Measurements from ENCODE around the gene COX4I1. TPM values are rescaled to one million over a fixed set of nuclear protein-coding genes. Genes with fewer than 3 reads are reported as not detected.
A peak's percentile ranks its signal among the peaks of the same experiment; 100 is the strongest.

COX4I1 gene
- total RNA-seq, 1 experiment from 2014 or later: 506 TPM

DNA sequence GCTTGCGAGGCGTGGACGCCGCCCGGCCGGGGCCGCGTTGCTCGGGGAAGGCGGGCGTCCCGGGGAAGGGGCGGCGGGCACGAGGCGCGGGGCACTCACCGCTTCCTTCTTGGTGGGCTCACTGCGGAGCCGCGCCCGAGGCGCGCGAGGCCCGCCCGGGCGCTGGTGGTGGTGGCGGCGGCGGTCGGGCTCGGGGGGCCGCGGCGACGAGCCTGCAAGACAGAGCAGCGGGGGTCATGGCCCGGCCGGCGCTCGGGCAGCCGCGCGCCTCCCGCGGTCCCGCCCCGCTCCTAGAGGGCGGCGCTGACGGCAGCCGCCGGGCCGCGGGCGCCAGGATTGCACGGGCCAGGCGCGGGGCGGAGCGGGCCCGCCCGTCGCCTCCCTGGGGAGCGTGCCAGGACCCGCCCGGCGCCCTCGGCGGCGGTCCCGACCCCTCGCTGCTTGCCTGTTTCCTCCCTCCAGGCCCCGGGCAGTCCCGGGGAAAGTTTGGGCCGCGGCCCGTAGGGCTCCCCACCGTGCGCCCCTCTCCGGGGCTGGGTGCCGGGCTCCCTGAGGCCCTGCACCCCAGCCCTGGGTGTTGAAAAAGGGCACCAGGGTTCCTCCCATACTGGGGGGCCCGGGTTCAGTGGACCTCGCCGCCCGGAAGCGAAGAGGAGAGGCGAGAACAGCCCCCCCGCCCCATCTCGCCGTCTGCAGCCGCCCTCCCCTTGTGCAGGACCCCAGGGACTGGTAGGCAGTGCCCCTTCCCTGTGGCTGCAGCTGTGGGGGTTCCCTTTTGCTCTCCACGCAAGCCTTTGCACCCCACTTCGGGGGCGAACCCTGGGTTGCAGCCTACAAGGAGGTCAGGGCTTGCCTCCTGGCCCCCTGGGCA, 48.4 kb upstream of the COX4I1 start, which contains the start of gene C16orf74:
Gene C16orf74, minus strand, starts transcription at position 270 of the 871 bp plus-strand sequence. CDS start 15,879 bp downstream, outside the sequence.
- Histone ChIP-seq H3K56ac (ENCODE audit: insufficient read length, low read depth, low read length) (no peak within 1 kb of the TSS), H3K4me2 (ENCODE audit: insufficient read depth, insufficient read length, low read length) (peak within 1 kb of the TSS; percentile 34), H3K4me1 (ENCODE audit: insufficient read depth, low read length) (peaks cover 8% of the 10 kb centered on the region; the same call in 1 of the 2 replicates), H2BK12ac (ENCODE audit: insufficient read length, low read depth, low read length) (no peak within 1 kb of the TSS), H2BK15ac (ENCODE audit: low read depth, low read length) (no peak within 1 kb of the TSS), H4K5ac (ENCODE audit: insufficient read length, low read depth, low read length) (no peak within 1 kb of the TSS), H3K27me3 (ENCODE audit: insufficient read depth, low read length) (no peaks in the 10 kb centered on the region; the same call in 1 of the 2 replicates), H2BK20ac (ENCODE audit: low read depth, low read length, poor library complexity, severe bottlenecking) (no peak within 1 kb of the TSS), H3K9me3 (ENCODE audit: control insufficient read depth, low read depth, low read length) (no peaks in the 10 kb centered on the region), H3K4ac (ENCODE audit: low read depth, low read length) (no peak within 1 kb of the TSS), H4K8ac (replicated peaks; ENCODE audit: insufficient read length, low read depth, low read length) (no peak within 1 kb of the TSS), H2AFZ (ENCODE audit: low read length) (no peak within 1 kb of the TSS), H3K9ac (ENCODE audit: extremely low read depth, insufficient read length, low read length) (no peak within 1 kb of the TSS), H3K79me1 (ENCODE audit: insufficient read depth, low read depth, low read length, poor library complexity, severe bottlenecking) (no peaks in the 10 kb centered on the region), H3K27ac (ENCODE audit: insufficient read length, low read depth, low read length) (no peak within 1 kb of the TSS), H3K14ac (ENCODE audit: insufficient read depth, low read length) (no peak within 1 kb of the TSS), H2AK5ac (ENCODE audit: insufficient read length, low read length) (no peak within 1 kb of the TSS), H3K79me2 (ENCODE audit: insufficient read depth, low read length) (no peaks in the 10 kb centered on the region), H4K20me1 (ENCODE audit: control insufficient read depth, insufficient read depth, insufficient read length) (no peaks in the 10 kb centered on the region), H4K91ac (ENCODE audit: insufficient read length, low read depth, low read length) (no peak within 1 kb of the TSS), H3K23me2 (ENCODE audit: insufficient read length, low read depth, low read length, poor library complexity, severe bottlenecking) (peaks cover 8% of the 10 kb centered on the region), H3K18ac (ENCODE audit: insufficient read length, low read depth, low read length) (no peak within 1 kb of the TSS), H2BK120ac (ENCODE audit: low read depth, low read length, poor library complexity, severe bottlenecking) (no peak within 1 kb of the TSS), H3K23ac (ENCODE audit: insufficient read length, low read depth, low read length) (no peak within 1 kb of the TSS), H2BK5ac (ENCODE audit: insufficient read length, low read length) (no peak within 1 kb of the TSS), H3T11ph (ENCODE audit: low read length) (no peak within 1 kb of the TSS)
- no peaks in the 10 kb centered on the region; a peak in 1 of 7 replicates for H3K36me3 Mint-ChIP-seq (ENCODE audit: insufficient read depth in 1 of 3, low read depth in 3 of 3)
- H3K27me3 Mint-ChIP-seq (ENCODE audit: low read depth): peaks cover 35% of the 10 kb centered on the region
- H3K27ac Mint-ChIP-seq: no peak within 1 kb of the TSS; a peak in 1 of 7 replicates
- H3K4me3 Mint-ChIP-seq: peak within 1 kb of the TSS; percentile 79 to 93
- TF ChIP-seq, protein P1, sequence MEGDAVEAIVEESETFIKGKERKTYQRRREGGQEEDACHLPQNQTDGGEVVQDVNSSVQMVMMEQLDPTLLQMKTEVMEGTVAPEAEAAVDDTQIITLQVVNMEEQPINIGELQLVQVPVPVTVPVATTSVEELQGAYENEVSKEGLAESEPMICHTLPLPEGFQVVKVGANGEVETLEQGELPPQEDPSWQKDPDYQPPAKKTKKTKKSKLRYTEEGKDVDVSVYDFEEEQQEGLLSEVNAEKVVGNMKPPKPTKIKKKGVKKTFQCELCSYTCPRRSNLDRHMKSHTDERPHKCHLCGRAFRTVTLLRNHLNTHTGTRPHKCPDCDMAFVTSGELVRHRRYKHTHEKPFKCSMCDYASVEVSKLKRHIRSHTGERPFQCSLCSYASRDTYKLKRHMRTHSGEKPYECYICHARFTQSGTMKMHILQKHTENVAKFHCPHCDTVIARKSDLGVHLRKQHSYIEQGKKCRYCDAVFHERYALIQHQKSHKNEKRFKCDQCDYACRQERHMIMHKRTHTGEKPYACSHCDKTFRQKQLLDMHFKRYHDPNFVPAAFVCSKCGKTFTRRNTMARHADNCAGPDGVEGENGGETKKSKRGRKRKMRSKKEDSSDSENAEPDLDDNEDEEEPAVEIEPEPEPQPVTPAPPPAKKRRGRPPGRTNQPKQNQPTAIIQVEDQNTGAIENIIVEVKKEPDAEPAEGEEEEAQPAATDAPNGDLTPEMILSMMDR (conservative IDR thresholded peaks at IDR 0.05): no peak
- peaks cover 46 to 51% of the 10 kb centered on the region in 2 experiments for H3K4me1 Mint-ChIP-seq
- DNase-seq: no peak
- H3K9me3 Mint-ChIP-seq: no peaks in the 10 kb centered on the region
- WGBS (ENCODE audit: extremely low coverage, insufficient read length, low lambda C conversion rate): no CpG with 5 or more reads among the region's 96 CpGs

All from H9 (cell line).